ENCODE data around the gene TSTD2.
A peak's percentile ranks its signal among the peaks of the same experiment; 100 is the strongest.
"Not testable (repeated sequence)": the region's sequence is repeated elsewhere in the genome, so short reads cannot be mapped to it uniquely, and the experiment has no call there.

The TSTD2 gene

DNA sequence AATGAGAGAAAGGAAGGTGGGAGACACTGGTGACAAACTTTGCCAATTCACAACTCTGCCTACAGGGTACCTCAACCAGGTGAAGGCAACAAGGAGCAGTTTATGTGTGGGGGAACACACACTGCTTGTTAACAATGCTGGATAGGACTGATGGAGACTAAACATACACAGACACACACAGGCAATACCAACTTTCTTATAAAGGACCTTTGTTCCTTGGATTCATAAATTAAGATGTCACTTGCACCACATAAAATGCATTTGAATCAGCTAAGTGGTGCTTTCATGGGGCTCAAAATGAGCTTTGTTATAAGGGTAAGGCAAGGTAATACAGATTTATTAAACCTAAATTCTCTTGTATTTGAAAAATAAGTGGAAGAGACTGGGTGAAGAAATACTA lies 4.0 kb downstream of the TSTD2 start:
- DNase-seq, result no peak

DNA sequence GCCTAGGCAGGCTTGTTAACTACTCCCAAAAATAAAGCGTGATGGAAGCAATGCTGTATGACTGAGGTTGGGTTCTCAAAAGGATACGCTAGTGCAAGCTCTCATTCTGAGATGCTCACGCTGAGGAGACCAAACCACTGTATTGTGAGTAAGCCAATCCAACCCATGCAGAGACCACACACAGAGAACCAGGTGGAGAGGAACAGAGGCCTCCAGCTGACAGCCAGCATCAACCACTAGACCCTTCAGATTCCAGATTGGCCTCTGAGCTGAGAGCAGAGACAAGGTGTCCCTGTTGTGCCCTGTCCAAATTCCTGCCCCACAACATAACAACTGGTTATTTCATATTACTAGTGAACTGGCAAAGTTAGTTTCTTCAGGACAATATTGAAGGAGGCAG lies 4.5 kb downstream of the TSTD2 start:
- no peak for DNase-seq

DNA sequence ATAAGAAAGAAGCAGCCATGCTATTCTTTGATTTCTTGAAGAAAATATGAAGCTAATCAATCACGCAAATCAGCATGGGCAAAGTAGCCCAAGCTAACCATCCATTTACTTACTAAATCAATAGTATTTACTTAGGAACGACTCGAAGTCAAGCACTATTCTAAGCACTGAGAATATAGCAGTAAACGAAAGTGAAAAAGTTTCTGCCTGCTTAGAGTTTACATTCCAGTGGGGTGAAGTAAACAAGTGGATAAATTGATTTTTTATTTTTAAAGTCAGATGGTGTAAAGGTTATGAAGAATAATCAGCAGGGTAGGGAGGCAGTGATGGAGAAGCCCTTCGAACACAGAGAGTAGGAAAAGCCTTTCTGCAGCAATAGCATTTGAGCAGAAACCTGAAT lies 5.5 kb downstream of the TSTD2 start:
- DNase-seq, result no peak

DNA sequence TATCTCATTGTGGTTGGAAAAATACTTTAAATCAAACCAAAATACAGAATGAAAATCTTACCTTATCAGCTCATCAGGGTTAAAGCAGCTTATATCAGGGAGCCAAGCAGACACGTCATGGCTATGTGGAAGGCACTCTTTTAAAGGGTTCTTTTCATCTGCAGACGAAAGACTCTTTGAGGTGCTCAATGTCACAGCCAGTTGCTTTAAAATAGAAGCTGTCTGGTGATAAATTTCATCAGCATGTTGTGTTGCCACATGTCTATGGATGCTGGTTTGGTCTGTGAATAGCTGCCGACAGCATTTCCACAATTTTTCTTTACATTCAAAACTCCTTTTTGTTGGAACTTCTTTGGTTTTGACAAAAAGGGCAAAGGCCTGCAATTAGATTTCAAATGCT lies 7.5 kb downstream of the TSTD2 start:
- DNase-seq, result no peak

DNA sequence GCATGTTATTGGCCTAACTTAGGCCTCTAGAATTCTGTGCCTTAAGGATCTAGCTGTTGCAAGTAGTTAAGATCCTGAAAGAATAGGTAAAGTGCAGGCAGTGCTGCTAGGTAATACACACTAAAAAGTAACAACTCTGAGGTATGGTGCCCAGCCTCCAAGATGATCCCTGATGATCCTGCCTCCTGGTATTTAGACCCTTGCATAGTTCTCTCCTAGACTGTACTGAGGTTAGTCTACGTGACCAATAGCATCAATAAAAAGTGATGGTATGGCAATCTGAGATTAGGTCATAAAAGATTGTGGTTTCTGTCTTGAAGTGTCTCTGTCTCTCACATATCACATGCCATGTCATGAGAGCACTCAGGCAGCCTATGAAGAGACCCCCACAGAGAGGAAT lies 9.2 kb downstream of the TSTD2 start:
- DNase-seq, result no peak

DNA sequence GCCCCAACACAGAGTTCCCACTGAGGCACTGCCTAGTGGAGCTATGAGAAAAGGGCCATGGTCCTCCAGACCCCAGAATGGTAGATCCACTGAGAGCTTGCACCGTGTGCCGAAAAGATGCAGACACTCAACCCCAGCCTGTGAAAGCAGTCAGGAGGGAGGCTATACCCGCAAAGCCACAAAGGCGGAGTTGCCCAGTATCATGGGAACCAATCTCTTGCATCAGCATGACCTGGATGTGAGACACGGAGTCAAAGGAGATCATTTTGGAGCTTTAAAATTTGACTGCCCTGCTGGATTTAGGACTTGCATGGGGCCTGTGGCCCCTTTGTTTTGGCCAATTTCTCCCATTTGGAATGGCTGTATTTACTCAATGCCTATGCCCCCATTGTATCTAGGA lies 10.7 kb downstream of the TSTD2 start:
- not testable (repeated sequence) for DNase-seq

DNA sequence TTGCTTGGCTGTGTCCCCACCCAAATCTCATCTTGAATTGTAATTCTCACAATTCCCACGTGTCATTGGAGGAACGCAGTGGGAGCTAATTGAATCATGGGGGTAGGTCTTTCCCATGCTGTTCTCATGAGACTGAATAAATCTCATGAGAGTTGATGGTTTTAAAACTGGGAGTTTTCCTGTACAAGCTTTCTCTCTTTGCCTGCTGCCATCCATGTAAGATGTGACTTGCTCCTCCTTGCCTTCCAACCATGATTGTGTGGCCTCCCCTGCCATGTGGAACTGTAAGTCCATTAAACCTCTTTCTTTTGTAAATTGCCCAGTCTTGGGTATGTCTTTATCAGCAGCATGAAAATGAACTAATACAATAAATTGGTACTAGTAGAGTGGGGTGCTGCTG lies 13.1 kb downstream of the TSTD2 start:
- DNase-seq, result not testable (repeated sequence)

DNA sequence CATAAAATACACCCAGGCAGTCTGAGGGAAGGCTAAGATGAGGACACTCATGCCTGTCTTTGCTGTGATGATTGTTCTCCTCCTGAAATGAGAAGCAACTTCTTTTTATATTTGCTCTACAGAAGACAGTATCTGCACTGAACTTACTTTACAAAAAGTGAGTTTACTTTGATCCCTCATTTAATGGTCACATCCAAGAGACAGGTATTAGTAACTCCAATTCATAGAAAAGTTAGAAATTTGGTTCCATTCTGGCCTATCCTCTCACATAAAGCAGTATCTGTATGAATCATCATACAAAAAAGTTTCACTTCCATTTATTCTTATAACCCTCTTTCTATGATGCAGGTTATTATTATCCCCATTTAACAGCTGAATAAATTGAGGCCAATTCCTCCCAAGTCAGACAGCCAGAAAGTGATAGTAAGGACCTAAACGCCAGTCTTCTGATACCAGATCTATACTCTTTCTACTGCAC lies 15.2 kb downstream of the TSTD2 start:
- DNase-seq, result no peak

DNA sequence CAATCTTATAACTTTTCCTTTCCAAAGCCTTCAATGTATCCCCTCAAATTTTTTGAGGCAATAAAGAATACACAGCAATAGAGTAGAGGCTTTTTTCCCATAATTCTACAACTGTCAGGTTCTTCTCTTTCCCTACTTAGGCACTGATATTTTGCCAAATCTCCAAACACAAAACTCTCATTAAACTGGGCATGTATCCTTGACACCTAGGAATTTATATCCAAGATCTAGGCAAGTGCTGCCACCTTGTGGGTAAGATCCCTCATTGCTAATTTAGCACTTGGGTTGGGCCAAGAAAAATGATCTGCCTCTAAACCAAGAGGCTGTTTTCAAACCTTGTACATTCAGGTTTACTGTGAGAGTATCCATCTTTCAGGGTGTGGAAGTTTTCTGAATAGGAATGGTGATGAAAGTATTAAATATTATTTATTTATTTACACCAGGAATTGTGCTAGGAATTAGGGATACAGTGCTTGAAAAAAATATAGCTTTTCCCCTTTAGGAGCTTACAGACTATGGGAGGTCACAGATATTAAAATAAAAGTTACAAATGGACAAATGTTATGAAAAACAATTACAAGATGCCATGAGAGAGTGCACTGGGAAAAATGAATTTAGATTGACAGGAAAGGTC lies 17.6 kb downstream of the TSTD2 start:
- peak; percentile 46 to 77 for DNase-seq

DNA sequence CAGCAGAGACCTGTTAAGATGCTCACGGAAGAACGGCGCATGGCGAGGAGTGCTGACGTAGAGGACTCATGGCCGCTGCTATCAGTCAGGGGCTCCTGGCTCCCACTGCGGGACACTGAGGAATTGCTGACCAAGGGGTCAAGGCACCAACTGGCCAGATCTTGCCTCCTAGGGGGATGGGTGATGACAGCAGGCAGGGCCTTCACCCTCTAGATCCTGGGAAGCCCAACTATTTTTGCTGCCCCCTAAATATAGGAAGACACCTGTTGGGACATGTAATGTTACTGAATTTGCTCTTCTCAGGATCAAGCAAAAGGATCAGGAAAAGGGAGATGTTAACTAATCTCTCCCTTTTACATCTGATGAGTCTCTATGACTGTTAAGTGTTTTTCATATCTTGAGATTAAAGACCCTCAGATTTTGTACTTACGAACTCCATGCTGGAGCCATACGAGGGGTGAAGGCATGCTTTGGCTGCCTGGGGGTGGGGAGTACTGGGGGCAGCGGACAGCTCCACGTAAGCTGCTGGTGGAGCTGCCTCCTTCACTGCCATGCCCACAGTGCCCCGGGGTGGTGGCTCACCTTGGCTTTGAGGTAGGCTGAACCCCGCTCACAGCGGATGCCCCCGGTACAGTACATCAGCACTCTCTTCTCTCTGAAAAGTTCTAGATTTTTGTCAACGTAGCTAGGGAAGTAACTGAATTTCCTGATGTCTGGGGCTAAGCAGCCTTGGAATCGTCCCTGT lies 28.1 kb downstream of the TSTD2 start:
- DNase-seq, result no peak

DNA sequence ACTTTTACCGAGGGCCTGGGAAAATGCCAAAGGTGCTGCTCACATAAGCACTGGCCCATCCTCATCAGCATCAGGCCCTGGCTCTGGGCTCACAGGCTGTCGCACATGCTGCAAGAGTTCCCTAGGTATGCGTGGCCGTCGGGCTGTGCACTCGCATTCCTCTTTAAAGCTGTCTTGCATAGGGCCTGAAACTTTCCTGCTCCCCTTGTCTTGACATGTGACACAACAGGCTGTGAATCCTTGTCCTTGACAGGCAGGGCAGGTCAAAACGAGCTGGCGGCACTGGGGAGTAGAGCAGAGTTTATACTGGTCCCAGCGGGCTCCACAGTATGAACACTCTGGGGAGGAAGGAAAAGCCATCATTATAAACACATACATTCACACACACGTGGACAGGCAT lies 30.7 kb downstream of the TSTD2 start:
- no peak for DNase-seq

DNA sequence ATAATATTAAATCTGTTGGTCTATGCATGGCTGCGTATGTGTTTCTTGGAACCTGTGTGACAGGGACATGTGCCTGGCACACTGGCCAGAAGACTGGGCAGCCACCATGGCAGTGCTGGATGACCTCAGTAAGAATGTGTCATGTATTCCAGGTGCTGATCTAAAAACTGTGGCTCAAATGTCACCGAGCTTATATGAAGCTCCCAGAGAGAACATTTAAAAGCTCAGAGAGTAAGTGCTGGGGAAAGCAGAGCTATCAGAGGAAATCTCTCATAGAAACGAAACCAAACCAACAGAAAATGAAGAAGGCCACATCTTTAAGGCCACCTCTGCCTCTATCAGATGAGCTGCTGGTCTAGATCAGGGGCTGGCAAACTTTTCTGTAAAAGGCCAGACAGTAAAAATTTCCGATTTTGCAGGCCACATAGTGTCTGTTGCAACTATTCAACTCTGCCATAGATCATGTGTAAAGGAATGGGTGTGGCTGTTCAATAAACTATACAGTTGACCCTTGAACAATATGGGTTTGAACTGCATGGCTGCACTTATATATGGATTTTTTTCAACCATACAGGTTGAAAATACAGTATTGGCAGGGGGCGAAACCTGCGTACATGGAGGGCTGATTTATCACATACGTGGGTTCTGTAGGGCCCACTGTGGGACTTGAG lies 31.8 kb downstream of the TSTD2 start:
- DNase-seq, result no peak

DNA sequence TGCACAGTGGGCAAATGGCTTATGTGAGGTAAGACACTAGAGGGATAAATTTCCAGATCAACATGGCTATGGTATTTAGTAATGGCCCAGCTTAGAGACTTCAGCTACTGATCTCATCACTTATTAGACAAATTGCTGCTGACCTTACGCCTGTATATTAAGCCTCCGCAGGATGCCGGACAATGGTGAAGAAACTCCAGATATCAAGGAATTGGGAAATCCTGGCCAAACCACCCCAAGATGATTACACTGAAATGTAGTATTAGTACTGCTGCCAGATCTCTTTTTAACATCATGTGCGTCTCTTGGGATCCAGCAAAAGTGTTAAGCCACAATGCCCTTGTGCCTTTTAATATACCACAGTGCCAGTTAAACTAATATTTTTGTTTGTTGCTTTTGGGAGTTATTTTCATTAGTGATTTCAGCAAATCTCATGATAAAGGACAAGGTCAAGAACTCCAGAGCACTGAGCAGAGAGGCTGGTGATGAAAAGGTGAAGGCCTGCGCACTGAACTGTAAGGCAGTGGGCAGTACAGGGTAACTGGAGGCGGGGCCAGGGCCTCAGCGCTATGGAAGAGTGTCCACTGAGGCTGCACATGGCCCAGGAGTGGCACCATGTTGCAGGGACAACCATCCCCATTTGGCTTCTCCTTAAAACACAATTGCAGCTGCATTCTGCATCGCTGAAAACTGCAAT lies 32.5 kb downstream of the TSTD2 start:
- DNase-seq, result no peak

DNA sequence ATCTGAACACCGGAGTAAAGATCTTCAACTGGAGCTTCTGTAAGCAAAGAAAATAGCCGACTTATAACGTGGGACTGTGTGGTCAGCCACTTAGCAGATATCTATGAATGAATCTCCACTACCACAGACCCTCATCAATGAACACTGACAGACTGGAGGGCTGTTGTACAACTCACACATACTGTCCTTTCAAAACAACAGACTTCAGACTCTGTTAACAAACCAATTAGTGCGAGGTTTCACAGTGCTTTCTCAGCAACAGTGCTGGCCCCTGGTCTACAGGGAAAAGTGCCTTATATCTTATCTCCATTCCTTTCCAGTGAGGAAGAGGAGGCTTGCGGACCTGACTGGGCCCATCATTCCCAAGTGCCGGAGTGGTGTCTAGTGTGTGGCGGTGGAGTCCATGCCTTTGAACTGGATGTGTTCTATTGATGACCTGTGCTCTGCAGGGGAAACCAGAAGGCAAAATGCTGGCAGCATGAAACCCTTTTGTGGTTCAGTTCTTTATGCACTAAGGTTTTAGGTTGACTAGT lies 33.8 kb downstream of the TSTD2 start:
- DNase-seq, result no peak

DNA sequence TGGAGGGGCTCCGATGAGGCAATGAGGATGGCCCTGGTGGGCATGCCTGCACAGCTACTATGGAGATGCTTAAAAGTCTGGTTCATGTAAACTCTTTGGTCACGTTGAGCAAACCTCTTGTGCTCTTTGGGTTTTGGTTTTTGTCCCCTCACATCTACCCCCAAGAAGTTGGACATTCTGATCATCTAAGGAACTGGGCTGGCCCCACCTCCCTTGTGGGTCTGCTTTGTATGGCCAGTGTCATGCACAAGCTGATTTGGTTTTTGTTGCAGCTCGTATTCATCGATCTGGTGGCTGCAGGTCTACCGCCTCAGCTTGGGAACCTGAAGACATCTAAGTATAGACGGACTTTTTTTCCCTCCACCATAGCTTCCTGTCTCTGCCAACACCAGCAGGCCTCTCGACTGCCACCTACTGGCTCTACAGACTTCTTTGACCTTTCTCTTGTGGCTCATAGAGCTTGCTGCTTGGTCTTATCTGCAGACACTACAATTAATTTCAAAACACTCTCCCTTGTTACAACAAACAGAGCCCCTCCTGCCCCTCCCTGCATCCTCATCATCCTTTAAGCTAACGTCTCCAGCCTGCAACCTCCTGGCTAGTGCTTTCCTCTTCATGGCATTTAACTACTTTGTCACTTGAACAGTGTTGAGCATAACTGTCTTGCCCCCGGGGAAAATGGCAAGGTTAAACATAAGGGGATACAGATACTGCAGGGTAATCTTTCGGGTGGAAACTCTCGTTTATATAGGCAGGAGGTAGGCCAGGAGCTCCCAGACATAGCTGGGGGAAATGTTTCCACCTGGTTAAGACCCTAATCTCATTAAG lies 34.5 kb downstream of the TSTD2 start:
- peak; percentile 64 to 85 for DNase-seq

DNA sequence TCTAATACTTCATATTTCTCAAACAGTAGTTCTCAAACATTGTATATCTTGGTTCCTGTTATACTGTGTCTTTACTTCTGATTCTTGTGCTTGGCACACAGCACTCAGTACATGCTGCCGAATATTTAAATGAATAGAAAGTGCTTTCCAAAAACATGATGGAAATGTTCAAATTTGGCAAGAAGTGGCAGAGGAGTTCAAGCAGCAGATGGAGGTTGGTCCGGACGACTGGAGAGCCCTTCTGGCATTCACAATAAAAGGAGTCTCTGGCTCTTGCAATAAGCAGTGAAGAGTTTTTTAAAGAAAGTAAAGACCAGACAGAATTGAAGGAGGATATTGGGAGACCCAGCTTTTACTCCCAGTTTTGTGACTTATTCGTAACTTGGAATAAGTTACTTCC lies 36.3 kb downstream of the TSTD2 start:
- DNase-seq, result no peak

DNA sequence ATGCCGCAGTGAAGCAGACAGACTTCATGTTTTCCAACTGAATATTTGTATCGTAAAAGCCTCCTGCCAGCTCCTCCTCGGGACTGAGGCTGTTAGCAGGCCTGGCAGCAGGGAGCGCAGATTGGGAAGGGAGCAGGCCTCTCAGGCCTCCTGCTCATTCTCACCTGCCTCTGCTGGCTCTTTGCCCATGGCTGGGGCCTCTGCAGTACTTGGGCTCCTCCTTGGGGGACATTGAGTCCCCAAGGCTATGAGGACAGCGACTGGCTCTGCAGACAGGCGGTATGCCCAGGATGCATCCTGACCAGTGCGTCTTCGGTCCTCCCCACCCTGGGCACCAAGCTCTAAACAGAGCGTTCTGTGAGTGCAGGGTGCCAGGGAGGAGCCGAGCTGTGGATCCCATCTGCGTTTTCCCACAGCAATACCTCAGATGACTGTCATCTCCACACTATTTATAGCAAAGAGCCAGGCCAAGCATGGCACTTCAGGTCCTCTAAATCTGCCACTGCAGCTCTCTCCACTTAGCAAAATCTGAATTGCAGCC lies 38.7 kb downstream of the TSTD2 start:
- no peak for DNase-seq

DNA sequence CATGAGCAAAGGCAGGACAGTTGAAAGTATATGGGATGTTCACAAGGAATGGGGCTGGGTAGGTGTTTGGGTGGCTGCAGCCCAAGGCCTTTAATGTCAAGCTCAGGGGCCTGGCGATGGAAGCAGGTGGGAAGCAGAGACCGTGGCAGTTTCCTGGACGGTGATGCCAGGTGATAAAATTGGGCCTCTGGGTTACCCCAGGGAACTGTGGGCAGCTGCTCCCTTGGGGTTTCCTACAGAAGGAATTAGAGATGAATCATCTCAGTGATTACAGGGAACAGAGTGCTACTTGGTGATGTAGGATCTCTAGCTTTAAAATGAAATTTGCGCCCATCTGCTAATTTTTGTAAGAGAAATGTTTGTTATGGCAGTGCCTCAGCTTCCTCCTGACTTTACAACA lies 39.2 kb downstream of the TSTD2 start:
- DNase-seq, result no peak

DNA sequence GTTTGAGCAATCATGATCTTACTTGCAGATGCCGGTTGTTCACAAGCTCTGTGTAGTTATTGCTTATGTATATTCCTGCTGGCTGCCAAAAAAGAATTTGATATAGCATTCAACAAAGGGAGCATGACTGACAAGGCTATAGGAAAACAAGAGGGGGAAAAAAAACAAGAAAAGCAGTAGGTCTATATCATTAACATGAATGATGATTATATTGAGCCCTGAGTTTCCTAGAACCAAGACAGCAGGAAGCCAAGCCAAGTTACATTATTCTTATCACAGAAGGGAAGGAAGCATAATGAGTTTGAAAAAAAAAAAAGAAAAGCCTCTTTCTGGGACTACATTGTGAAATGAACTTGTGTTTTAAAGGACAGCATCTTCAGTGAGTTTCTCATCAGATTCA lies 41.0 kb downstream of the TSTD2 start:
- no peak for DNase-seq

DNA sequence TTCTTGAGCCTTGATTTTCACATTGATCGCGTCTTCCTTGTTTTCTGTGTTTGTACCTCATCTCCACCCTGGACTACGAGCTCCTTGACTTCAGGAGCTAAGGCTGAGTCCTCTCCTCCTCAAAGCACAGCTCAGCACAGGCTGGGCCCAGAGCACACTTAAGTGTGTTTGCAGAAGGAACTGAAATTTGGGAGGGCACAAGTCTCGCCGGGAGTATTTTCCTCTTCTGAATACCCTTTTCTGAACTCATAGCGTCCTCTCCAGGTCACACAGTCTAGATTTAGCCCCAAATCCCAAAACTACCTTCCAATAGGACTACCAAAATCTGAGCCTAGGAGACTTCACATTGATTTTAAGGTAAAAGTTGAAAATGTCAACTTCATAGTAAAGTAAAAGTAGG lies 41.6 kb downstream of the TSTD2 start:
- no peak for DNase-seq

DNA sequence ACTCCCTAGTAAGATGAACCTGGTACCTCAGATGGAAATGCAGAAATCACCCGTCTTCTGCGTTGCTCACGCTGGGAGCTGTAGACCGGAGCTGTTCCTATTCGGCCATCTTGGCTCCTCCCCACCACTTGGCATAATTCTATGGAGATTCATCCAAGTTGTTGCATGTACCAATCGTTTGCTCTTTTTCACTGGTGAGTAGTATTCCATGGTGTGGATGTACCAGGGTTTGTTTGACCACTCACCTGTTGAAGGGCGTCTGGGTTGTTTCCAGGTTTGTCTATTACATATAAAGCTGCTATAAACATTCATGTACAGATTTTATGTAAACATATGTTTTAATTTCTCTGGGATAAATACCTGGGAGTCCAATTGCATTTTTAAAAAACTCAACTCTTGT lies 46.3 kb downstream of the TSTD2 start:
- not testable (repeated sequence) for DNase-seq

DNA sequence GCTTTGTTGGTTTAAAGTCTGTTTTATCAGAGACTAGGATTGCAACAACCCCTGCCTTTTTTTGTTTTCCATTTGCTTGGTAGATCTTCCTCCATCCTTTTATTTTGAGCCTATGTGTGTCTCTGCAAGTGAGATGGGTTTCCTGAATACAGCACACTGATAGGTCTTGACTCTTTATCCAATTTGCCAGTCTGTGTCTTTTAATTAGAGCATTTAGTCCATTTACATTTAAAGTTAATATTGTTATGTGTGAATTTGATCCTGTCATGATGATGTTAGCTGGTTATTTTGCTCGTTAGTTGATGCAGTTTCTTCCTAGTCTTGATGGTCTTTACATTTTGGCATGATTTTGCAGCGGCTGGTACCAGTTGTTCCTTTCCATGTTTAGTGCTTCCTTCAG lies 48.4 kb downstream of the TSTD2 start:
- DNase-seq, result not testable (repeated sequence)

All from hippocampal formation (tissue), 2 donors.